Stimulated activated effector memory CD8-positive, alpha-beta T cell treated with anti-CD3 and anti-CD28 coated beads, Interleukin-12 subunit alpha, Interleukin-12 subunit beta, amount 100 ng/mL, for 72 hours (primary cell): Measurements from ENCODE around the gene CCDC124.

Experiments
- ATAC-seq: fragments of 150-1000 bp; cut with Tn5 transposase; 2 replicates; pipeline ENCODE4 v1.10.0; 2021
- DNase-seq, 2 donors: peaks; one replicate each; pipeline ENCODE4 v3.0.0; 2021 to 2022; ENCODE audit warnings: low spot score in 2 of 2
- H3K27ac Mint-ChIP-seq: one replicate; pipeline ENCODE4 v1.8.0; 2022; ENCODE audit warnings: mild to moderate bottlenecking, mixed read lengths
- H3K36me3 Mint-ChIP-seq: one replicate; pipeline ENCODE4 v1.8.0; 2022; ENCODE audit warnings: mild to moderate bottlenecking, mixed read lengths
- H3K4me1 Mint-ChIP-seq: one replicate; pipeline ENCODE4 v1.8.0; 2022; ENCODE audit warnings: mixed read lengths
- H3K4me3 Mint-ChIP-seq: one replicate; pipeline ENCODE4 v1.8.0; 2022; ENCODE audit warnings: mild to moderate bottlenecking, mixed read lengths
- H3K9me3 Mint-ChIP-seq: one replicate; pipeline ENCODE4 v1.8.0; 2022; ENCODE audit warnings: mixed read lengths

Gene CCDC124

DNA sequence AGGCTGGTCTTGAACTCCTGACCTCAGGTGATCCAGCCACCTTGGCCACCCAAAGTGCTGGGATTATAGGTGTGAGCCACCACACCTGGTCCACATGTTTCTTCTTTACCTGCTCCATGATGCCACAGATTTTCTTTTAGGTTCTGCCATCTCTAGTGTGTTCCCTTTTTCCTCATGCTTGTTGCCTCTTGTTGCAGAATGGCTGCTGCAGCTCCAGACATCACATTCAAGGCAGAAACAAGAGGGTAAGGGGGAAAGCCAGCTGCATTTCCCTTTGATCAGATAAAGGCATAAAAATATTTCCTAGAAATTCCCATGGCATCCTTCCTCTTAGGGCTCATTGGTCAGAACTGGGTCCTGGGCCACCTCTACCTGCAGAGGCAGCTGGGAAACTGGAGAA, 12.3 kb upstream of the CCDC124 start:
- no peaks in the 10 kb centered on the region for H3K9me3 Mint-ChIP-seq
- H3K36me3 Mint-ChIP-seq: no peaks in the 10 kb centered on the region
- H3K27ac Mint-ChIP-seq: no peak overlapping the region
- no peak overlapping the region for H3K4me3 Mint-ChIP-seq
- no peaks in the 10 kb centered on the region for H3K4me1 Mint-ChIP-seq
- DNase-seq: no peak
- ATAC-seq: no peak

DNA sequence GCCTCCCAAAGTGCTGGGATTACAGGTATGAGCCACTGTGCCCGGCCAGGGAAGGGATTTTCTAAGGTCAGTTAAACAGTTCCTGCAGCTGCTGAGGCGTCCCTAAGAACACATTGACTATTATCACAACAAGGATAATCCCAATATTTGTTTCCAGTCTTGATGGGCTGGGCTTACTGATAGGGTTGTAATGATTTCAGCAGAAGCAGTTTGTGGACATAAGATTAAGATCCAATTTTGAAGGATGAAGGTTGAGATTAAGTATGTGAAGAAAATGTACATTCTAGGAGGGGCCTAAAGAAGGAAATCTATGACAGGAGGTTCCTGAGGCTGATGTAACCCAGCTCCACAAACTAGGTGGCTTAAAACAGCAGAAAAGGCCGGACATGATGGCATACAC, 10.7 kb upstream of the CCDC124 start:
- Mint-ChIP-seq H3K4me1 (no peaks in the 10 kb centered on the region), H3K4me3 (no peak overlapping the region), H3K27ac (no peak overlapping the region), H3K9me3 (no peaks in the 10 kb centered on the region), H3K36me3 (no peaks in the 10 kb centered on the region)
- no peak for ATAC-seq
- no peak for DNase-seq

DNA sequence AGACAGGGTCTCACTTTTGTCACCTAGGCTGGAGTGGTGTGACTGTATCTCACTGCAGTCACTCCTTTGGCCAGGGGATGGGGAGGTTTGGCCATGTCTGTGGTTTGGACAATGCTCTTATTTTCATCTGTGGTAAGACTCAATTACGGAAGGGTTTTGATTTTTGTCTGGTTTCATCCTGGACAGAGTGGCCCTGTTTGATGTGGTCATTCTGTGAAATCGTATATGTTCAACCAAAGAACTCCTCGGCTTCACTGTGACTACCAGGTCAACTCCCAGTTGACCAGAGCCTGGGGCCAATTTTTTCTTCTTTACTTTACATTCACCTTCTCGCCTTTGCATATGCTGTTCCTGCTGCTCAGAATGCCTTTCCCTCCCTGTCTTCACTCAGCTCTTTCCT, 6.8 kb upstream of the CCDC124 start:
- no peaks in the 10 kb centered on the region for H3K36me3 Mint-ChIP-seq
- H3K9me3 Mint-ChIP-seq: no peaks in the 10 kb centered on the region
- DNase-seq: no peak
- H3K4me3 Mint-ChIP-seq: no peak overlapping the region
- no peak overlapping the region for H3K27ac Mint-ChIP-seq
- no peak for ATAC-seq
- no peaks in the 10 kb centered on the region for H3K4me1 Mint-ChIP-seq

DNA sequence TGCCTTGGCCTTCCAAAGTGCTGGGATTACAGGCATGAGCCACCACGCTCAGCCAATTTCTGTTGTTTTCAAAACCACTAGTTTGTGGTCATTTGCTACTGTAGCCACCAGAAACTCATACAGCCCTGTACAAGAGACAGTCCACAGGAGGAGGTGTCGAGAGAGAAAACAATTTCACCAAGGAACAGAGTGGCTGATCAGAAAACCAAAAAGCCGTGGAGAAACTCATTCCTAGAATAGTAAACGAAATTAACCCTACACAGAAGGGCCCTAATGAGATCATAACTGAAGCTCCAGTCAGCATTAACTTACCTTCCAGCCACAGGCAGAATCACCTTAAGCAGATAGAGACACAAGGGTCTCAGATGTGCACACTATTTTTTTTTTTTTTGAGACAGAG, 3.8 kb upstream of the CCDC124 start:
- DNase-seq (no peak), ATAC-seq (peak; percentile 31)
- peaks cover 17% of the 10 kb centered on the region for H3K36me3 Mint-ChIP-seq
- no peak overlapping the region for H3K27ac Mint-ChIP-seq
- H3K9me3 Mint-ChIP-seq: no peaks in the 10 kb centered on the region
- peaks cover 26% of the 10 kb centered on the region for H3K4me1 Mint-ChIP-seq
- no peak overlapping the region for H3K4me3 Mint-ChIP-seq

DNA sequence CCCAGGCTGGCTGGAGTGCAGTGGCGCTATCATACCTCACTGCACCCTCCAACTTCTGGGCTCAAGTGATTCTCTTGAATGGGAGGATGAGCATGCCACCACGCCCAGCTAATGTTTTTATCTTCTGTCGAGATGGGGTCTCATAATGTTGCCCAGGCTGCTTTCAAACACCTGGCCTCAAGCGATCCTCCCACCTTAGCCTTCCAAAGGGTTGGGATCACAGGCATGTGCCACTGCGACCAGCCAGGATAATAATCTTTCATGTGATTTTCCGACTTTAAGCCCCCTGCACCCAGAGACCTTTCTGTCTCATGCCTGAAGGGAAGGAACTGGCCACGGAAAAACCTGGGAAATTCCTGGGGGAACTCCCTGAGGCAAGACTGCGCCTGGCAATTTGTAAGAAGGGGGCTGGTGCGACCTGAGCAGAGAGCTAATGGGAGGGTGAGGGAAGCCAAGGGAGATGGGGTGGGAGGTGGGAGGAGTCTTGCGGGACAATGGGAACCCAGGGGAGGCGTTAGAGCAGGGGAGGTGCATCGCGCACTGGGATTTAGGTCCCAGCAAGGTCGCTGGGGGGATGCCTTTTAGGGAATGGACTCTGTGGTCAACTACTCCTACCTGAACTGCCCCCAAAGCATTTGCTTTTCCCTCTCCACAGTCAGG, 1.2 kb upstream of the CCDC124 start:
- H3K9me3 Mint-ChIP-seq: no peaks in the 10 kb centered on the region
- H3K36me3 Mint-ChIP-seq: peaks cover 31% of the 10 kb centered on the region
- H3K4me3 Mint-ChIP-seq: peak overlapping the region; percentile 92
- no peak for ATAC-seq
- DNase-seq: peak in 1 of 2 donors; percentile 50
- no peak overlapping the region for H3K27ac Mint-ChIP-seq
- H3K4me1 Mint-ChIP-seq: peaks cover 26% of the 10 kb centered on the region

DNA sequence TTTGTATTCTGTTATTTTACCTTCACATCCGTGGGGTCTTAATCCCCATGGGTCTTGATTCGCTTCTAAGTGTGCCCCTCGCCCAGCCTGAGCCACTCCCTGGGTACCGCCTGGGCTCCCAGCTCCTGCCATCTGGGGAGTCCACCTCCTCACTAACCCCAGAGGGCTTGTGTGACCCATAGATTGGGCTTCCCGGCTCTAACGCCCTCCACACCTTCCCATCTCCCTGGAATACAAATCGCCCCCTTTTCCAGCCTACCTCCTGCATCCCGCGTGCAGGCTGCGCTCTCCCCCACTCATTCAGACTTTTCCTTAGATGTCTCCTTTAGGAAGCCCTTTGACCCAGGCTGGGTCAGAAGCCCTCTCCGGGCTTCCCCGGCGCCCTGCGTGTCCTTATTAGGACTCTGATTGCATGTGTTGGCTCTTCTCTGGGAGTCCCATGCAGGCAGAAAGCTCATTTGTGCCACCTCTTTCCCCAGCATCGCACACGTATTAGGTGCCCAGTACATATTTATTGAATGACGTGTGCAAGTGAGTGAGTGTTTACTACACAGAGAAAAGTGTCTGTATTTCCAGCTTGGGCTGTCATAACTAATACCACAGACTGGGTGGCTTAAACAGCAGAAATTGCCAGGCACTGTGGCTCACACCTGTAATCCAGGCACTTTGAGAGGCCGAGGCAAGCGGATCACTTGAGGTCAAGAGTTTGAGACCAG, 757 bp downstream of the CCDC124 start:
- no peaks in the 10 kb centered on the region for H3K9me3 Mint-ChIP-seq
- peaks cover 26% of the 10 kb centered on the region for H3K4me1 Mint-ChIP-seq
- peaks cover 48% of the 10 kb centered on the region for H3K36me3 Mint-ChIP-seq
- peak overlapping the region; percentile 92 for H3K4me3 Mint-ChIP-seq
- ATAC-seq (no peak), DNase-seq (peak in 1 of 2 donors; percentile 54)
- peak overlapping the region; percentile 98 for H3K27ac Mint-ChIP-seq

DNA sequence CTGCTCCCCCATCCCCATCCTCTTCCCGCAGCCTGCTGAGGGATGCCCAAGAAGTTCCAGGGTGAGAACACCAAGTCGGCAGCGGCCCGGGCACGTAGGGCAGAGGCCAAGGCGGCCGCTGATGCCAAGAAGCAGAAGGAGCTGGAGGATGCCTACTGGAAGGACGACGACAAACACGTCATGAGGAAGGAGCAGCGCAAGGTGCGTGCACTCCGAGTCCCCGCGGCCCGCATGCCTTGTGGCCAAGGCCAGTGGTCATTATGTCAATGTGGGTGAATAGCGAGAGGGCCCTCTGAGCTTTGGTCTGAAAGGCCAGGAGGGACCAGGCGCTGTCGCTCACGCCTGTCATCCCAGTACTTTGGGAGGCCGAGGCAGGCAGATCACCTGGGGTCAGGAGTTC, 3.6 kb downstream of the CCDC124 start:
- Mint-ChIP-seq H3K9me3 (no peaks in the 10 kb centered on the region), H3K36me3 (peaks cover 76% of the 10 kb centered on the region)

DNA sequence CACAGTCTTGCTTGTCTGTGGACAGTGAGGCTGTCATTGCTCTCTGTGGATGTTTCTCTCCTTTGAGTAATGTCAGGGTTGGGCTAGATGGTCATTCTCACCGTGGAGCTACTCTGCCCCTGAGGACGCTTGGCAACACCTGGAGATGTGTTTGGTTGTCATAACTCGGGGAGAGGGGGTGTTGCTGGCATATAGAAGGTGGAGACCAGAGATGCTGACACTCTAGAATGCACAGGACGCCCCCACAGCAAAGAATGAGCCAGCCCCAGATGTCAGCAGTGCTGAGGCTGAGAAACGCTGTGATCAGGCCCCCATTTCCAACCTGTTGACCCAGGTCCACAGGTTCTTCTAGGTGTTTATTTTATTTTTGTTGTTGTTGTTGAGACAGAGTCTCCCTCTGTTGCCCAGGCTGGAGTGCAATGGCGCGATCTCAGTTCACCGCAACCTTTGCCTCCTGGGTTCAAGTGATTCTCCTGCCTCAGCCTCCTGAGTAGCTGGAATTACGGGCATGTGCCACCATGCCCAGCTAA, 4.6 kb downstream of the CCDC124 start:
- DNase-seq (no peak), ATAC-seq (no peak)
- no peak overlapping the region for H3K4me3 Mint-ChIP-seq
- peaks cover 16% of the 10 kb centered on the region for H3K4me1 Mint-ChIP-seq
- no peak overlapping the region for H3K27ac Mint-ChIP-seq
- peaks cover 85% of the 10 kb centered on the region for H3K36me3 Mint-ChIP-seq
- no peaks in the 10 kb centered on the region for H3K9me3 Mint-ChIP-seq

More for the DNA sequence above, 3.6 kb downstream of the CCDC124 start:
- Mint-ChIP-seq H3K4me3 (no peak overlapping the region), H3K4me1 (peaks cover 26% of the 10 kb centered on the region), H3K27ac (no peak overlapping the region)
- ATAC-seq (no peak), DNase-seq (no peak)

DNA sequence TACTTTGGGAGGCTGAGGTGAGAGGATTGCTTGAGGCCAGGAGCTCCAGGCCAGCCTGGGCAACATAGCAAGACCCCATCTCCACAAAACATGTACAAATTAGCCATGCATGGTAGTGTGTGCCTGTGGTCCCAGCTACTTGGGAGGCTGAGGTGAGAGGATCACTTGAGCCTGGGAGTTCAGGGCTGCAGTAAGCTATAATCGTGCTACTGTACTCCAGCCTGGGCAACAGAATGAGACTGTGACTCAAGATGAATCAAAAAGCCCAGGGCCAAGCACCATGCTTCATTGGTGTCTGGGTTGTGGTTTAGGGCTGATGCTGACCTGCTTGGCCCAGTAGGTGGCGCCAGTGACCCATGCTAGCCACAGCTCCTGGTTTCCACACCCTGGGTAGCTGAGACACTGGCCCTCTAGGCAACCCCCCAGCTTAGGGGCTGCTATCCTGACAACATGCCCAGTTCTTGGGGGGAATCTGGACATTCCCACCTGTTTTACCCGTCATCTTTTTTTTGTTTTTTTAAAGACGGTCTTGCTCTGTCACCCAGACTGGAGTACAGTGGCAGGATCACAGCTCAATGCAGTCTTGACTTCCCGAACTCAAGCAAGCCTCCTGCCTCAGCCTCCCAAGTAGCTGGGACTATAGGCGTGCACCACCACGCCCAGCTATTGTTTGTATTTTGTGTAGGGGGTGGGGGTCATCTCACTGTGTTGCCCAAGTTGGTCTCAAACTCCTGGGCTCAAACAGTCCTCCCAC, 5.5 kb downstream of the CCDC124 start:
- Mint-ChIP-seq H3K9me3 (no peaks in the 10 kb centered on the region), H3K27ac (no peak overlapping the region), H3K36me3 (peaks cover 76% of the 10 kb centered on the region), H3K4me3 (no peak overlapping the region), H3K4me1 (peaks cover 8% of the 10 kb centered on the region)
- DNase-seq (peak; percentile 77 to 87), ATAC-seq (peak; percentile 98)

DNA sequence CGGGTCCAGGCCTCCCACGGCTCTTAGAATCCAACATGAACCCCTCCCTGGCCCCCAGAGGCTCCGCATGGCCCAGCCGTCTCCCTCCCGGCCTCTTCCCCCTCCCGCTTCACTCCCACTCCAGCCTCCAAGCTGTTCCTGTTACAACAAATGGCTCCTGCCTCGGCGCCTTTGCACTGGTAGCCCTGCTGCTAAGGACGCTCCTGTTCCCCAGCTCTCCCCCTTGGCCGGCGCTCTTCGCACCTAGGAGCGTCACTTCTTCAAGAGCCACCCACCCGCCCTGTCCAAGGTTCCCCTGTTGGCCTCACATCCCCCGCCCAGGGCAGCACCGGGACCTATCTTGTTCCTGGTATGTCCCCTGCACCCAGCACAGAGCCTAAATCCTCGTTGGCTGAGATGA, 9.4 kb downstream of the CCDC124 start:
- no peak overlapping the region for H3K27ac Mint-ChIP-seq
- DNase-seq: no peak
- peaks cover 16% of the 10 kb centered on the region for H3K4me1 Mint-ChIP-seq
- peaks cover 66% of the 10 kb centered on the region for H3K36me3 Mint-ChIP-seq
- ATAC-seq: no peak
- no peaks in the 10 kb centered on the region for H3K9me3 Mint-ChIP-seq
- no peak overlapping the region for H3K4me3 Mint-ChIP-seq

DNA sequence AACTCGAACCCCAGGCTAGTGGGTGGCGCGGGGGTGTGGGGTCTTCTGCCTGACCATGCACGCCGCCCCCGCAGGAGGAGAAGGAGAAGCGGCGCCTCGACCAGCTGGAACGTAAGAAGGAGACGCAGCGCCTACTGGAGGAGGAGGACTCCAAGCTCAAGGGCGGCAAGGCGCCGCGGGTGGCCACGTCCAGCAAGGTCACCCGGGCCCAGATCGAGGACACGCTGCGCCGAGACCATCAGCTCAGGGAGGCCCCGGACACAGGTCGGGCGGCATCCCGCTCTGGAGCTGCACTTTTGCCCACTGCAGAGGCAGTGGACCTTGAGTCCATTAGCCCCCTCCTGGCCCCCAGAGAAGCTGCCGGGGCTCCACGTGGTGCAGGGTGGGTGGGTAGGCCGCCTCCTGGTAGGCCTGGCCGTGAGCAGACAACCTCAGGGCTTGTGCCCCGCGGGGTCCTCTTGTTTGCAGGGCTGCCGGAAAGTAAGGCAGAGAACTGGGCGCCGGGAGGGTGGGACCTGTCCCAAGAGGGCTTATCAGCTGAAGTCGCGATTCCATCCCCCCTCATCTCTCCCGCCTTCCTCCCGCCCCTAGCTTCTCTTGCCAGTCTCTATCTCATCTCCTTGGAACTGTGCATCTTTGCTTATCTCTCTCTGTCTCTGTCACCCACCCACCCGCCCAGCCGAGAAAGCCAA, 9.9 kb downstream of the CCDC124 start:
- Mint-ChIP-seq H3K27ac (no peak overlapping the region), H3K4me3 (no peak overlapping the region), H3K4me1 (peaks cover 21% of the 10 kb centered on the region), H3K9me3 (no peaks in the 10 kb centered on the region), H3K36me3 (peaks cover 67% of the 10 kb centered on the region)
- ATAC-seq: no peak
- DNase-seq: no peak

DNA sequence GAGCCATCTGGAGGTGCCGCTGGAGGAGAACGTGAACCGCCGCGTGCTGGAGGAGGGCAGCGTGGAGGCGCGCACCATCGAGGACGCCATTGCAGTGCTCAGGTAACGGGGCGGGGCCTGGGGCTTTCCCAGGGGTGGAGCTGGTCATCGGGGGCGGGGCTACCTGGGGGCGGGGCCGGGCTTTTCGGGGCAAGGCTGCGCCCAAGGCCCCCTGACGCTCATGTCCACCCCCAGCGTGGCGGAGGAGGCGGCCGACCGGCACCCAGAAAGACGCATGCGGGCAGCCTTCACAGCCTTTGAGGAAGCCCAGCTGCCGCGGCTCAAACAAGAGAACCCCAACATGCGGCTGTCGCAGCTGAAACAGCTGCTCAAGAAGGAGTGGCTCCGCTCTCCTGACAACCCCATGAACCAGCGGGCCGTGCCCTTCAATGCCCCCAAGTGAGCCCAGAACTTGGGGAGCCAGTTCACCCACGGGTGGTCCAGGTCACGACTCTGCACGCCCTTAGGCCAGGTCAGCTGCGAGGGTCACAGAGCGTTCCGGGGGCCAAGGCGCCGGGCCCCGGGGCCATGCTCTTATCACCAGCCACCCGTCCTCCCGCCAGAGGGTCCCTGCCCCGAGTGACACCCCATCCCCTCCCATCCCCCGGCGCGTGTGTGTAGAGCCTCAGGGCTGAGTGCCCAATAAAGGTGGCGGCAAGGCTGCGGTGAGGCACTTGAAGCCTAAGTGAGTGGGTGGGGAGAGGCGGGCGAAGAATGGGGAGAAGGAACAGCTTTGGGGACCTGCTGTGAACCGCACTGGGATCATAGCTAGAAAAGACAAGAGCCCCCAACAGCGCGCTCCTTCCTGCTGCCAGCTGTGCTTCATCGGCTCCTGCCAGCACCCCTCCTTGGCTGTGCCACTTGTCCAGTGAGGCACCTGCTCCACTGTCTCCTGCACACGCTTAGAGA, 10.7 kb downstream of the CCDC124 start:
- no peak overlapping the region for H3K4me3 Mint-ChIP-seq

DNA sequence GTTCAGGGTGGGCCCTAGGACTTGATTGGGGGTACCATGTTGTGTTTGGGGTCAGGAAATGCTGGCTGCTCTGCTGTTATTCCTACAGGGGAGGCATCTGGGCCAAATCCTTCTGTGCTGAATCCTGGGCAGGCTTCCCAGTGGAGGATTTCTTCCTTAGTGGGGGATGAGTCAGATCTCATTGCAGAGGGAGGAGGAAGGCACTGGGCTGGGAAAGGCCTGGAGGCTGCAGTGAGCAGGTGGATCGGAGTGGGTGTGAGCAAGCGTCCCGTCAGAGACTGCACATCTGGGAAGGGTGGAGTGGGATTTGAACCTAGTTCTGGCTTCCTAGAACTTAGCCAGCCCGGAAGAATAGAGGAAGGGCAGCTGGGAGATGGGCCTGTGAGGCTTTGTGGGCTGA, 11.5 kb downstream of the CCDC124 start:
- no peaks in the 10 kb centered on the region for H3K9me3 Mint-ChIP-seq
- H3K4me1 Mint-ChIP-seq: peaks cover 27% of the 10 kb centered on the region
- ATAC-seq (no peak), DNase-seq (no peak)
- H3K27ac Mint-ChIP-seq: no peak overlapping the region
- peaks cover 63% of the 10 kb centered on the region for H3K36me3 Mint-ChIP-seq
- H3K4me3 Mint-ChIP-seq: no peak overlapping the region

More for the DNA sequence above, 10.7 kb downstream of the CCDC124 start:
- no peak for DNase-seq
- ATAC-seq: no peak
- Mint-ChIP-seq H3K36me3 (peaks cover 63% of the 10 kb centered on the region), H3K27ac (no peak overlapping the region), H3K4me1 (peaks cover 21% of the 10 kb centered on the region), H3K9me3 (no peaks in the 10 kb centered on the region)
